Measurements from ENCODE around the gene SGTA.
"Not testable (repeated sequence)": the region's sequence is repeated elsewhere in the genome, so short reads cannot be mapped to it uniquely, and the experiment has no call there.

The SGTA gene, protein sequence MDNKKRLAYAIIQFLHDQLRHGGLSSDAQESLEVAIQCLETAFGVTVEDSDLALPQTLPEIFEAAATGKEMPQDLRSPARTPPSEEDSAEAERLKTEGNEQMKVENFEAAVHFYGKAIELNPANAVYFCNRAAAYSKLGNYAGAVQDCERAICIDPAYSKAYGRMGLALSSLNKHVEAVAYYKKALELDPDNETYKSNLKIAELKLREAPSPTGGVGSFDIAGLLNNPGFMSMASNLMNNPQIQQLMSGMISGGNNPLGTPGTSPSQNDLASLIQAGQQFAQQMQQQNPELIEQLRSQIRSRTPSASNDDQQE

DNA sequence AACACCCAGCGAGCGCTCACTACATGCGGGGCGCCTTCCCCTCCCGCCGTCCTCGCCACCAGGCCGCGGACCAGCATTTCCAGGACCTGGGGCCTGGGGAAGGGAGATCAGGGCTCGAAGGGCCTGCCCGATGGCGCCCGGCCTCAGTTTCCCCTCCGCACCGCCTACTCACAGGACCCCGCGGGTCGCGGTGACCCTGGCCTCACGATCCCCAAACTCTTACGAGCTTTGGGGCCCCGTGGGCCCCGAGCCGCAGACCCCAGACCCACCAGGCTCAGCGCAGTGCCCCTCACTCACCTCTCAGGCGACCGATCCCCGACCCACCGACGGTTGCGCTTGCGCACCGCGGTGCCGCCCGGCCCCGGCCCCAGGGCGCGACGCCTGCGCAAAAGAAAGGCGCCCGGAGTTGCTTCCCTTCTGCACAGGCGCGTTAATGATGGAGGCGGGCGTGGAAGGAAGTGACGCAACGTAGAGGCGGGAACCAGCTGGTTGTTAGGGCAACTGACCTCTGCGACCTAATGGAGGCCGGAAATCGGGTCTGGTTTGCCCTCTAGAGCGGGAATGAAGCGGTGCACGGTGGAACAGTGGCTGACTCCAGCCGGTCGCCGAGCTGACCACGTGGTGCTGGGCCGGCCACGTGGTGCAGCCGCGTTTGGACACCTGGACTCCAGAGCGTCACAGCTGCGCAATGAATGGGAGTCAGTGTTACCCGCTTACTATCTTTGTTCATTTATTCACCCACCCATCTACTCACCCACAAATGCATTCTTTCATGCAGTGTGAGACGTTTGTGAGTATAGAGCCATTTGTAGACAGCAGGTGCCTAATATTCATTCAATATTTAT is at the start of gene SGTA:
SGTA (minus strand) TSS at position 338 of the 845 bp plus-strand sequence. CDS start 14,205 bp downstream, outside the sequence.
- peak; percentile 56 for DNase-seq

DNA sequence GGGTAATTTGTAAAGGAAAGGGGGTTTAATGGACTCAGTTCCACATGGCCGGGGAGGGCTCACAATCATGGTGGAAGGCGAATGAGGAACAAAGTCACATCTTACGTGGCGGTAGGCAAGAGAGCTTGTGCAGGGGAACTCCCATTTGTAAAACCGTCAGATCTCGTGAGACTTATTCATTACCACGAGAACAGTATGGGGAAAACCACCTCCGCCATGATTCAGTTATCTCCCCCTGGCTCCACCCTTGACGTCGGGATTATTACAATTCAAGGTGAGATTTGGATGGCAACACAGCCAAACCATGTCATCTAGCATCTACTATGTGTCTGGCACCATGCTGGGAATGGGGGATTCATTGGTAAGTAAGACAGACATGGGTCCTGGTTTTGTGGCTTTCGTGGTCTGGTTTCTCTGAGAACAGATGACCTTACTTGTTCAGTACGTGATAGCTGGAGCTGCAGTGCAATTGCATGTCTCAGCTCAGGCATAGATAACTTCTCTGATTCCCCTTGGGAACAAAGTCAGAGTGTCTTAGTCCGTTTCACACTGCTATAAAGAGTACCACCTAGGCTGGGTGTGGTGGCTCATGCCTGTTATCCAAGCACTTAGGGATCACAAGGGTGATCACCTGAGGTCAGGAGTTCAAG is 44.9 kb upstream of the SGTA start:
- no peak for DNase-seq

DNA sequence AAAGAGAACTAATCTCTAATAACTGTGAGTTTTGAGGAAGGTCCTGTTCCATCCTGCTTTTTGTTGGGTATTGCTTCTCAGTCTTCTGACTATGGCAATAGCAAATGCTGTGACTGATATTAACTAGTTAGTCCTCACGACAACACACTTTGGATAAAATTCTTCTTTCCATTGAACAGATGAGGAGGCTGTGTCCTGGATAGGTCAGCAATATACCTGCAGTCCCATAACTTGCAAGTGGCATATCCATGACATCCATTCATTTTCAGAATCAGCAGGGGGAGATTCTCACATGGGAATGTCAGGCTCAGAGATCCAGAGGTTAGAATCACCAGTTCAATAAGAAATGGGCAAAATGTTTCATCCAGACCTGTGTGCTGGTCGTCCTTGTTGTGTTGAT is 43.9 kb upstream of the SGTA start:
- DNase-seq: no peak

DNA sequence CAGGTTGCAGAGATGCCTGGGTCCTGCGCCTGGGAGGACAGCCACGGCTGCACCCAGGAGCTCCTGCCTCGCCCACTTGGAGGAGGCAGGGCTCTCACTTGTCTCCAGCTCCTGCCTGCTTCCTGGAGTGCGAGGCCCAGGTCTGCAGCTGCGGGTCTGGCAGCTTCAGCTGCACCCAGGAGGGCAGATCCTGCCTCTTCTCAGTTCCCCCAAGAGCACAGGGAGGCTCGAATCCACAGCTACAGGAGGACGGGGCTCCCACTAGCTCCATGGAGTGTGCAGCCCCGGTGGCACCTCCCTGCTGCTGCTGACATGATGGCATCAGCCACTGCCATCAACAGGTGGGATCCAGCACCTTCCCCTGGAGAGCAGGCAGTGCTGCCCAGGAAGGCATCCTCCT is 41.1 kb upstream of the SGTA start:
- DNase-seq: no peak

DNA sequence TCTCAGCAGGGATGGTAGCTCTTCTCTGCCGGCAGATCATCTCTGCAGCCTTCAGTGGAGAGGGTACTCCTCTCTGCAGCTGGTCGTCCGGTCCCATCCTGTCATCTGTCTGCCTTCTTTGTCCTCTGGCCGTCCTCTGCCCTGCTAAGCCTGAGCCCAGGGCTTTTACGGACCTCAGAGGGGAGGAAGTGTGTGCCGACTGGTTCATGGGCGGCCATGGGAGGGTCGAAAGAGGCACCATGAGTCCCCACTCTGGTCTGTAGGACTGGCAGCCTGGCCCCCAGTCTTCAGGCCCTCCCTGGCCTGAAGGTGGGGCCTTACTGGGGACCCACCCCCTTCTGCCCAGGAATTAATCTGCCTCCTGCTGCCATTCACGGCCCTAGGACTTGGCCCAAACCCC is 40.6 kb upstream of the SGTA start:
- no peak for DNase-seq

DNA sequence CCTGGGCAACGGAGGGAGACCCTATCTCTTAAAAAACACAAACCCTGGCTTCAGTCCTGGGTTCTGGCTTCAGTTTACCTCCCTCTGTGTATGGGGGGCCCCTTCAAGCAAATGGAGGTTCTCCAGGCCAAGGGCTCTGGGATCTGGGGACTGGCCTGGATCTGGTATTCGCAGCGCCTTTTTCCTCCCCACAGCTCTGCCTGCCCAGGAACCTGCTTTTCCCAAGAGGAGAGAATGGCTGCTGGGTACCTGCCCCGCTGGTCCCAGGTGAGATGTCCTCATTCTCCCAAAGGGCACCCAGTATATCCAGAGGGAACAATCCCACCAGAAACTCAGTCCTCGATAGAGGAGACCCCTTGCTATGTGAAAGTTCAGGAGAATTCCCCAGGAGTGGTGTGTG is 39.8 kb upstream of the SGTA start:
- DNase-seq: no peak

DNA sequence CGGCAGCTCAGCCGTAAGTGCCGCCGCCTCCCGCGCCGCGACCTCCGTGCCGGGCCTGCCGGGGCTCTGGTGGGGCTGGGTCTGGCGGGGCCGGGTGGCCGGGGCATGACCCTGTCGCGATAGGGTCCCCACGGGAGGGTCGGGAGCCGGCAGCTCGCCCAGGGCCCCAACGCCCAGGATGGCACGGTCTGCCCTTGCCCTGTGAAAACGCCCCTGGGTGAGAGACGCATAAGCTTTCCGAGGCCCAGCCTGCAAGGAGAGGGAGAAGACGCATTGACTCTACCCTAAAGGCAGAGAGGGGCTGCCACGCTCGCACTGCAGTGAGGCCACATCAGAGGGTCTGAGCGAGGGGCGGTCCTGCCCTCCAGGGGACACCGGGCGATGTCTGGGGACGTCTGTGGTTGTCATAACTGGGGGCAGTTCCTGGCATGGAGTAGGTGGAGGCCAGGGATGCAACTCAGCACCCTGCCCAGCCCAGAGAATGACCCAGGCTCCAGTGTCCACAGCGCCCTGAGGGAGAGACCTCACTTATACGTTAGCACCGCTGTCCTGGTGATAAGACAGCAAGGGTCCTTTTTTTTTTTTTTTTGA is 37.1 kb upstream of the SGTA start:
- DNase-seq: no peak

DNA sequence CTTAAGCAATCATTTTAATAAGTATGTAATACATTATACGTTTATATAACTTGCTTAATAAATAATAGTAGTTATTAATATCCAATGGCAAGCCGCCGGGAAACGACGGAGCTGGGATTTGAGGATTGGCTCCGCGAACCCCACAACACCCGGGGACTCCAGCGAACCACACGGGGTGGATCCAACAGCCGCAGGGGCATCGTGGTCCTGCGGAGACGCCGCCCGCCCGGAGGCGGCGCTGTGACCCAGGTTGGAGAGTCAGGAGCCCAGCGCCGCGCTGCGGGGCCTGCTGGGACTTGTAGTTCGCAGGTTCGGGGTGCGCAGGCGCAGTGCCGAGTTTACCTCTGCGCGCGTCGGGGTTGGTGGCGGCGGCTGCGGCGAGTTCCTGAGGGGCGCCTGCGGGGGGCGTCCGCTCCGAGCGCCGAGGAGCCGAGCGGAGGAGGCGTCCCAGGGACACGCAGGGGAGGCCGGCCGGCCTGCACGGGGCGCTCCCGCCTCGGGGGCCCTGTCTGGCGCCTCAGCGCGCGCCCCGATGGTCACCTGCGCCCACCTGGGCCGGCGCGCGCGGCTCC is 36.6 kb upstream of the SGTA start, which contains the start of gene ZNF554:
ZNF554 (plus strand) TSS at position 329 of the 572 bp plus-strand sequence; CDS start at position 533, 204 bp downstream.
- no peak for DNase-seq

DNA sequence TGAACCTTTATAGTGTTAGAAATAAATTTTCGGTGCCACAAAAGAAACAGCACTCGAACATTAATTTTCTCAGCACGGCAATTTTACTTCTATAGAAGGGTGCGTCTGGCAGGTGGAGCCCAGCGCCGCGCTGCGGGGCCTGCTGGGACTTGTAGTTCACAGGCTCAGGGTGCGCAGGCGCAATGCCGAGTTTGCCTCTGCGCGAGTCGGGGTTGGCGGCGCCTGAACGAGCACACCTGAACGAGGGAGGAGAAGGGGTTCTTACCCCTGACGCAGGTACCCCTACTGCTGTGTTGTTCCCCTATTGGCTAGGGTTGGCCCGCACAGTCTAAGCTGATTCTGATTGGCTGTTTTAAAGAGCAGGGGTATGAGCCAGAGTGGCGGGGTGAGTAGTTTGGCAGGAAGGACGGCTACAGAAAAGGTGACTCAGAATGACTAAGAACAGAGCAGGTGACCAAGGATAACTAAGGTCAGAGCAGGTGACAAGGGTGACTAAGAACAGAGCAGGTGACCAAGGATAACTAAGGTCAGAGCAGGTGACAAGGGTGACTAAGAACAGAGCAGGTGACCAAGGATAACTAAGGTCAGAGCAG is 34.3 kb upstream of the SGTA start:
- not testable (repeated sequence) for DNase-seq

DNA sequence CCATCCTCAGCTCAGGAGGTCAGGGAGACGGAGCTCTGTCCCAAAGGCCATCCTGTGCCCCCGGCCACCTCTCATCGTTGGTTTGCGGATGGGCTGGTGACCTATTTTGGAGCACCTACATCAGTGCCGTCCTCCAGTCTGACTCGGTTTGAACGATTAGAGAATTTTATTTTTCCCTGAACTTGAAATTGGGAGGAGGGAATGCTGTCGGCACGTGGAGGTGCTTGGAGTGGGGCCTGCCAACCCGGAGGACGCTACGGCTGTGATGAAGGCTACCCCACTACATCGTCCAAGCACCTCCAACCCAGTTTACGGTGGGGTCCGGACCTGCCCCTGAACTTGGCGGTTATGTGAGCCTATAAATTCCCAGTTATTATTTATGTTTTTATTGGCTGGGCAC is 33.6 kb upstream of the SGTA start:
- no peak for DNase-seq

DNA sequence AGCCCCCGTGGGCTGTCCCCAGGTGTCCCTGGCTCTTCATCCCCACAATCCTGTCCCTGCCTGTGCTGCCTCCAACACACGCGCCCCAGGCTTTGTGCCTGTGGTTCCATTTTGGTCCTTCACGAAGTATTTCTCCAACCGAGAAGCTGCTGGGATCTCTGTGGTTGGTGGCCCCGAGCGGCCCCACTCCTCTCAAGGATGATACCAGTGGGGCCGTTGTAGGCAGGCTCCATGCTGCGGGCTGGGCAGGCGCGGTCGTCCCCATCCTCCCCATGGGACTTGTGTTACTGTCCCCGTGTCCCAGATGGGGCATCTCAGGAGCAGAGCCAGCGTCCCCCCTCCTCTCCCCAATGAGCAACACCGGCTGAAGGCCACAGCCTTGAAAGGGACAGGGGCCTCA is 32.9 kb upstream of the SGTA start:
- DNase-seq: no peak

DNA sequence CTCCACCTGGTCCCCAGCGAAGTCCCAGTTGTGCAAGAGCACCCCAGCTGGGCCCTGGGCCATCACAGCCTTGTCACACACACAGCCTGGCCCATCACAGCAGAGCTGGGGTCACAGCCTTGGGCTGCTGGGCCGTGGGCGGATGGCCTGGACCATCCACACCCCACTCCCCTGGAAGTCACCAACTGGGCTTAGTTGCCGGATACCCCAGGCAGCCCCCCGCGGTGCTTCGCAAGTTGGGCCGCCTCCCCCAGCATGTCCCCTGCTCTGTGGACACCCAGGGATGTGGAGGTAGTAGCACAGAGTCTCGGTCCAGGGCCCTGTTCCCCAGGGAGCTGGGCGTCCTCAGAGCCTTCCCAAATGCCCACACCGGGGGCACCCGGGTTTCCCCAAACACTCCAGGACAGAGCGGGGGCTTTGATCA is 32.1 kb upstream of the SGTA start:
- DNase-seq: no peak

DNA sequence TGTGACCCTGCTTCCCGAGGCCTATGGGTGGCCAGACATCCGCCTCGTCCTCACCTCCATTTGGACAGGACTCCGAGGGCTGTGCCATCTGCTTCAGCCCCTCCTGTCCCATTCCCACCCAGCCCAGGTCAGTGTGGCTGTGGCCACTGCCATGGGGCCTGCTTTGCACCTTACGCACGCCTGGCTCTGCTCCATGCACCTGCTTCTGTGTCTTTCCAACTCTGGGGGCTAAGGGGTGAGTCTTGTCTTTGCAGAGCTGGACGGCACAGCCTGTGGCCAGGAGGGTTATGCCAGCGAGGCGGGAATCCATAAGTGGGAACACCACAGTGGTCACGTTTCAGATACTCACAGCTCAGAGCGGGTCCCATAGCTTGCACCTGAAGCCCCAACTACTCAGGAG is 31.4 kb upstream of the SGTA start:
- no peak for DNase-seq

DNA sequence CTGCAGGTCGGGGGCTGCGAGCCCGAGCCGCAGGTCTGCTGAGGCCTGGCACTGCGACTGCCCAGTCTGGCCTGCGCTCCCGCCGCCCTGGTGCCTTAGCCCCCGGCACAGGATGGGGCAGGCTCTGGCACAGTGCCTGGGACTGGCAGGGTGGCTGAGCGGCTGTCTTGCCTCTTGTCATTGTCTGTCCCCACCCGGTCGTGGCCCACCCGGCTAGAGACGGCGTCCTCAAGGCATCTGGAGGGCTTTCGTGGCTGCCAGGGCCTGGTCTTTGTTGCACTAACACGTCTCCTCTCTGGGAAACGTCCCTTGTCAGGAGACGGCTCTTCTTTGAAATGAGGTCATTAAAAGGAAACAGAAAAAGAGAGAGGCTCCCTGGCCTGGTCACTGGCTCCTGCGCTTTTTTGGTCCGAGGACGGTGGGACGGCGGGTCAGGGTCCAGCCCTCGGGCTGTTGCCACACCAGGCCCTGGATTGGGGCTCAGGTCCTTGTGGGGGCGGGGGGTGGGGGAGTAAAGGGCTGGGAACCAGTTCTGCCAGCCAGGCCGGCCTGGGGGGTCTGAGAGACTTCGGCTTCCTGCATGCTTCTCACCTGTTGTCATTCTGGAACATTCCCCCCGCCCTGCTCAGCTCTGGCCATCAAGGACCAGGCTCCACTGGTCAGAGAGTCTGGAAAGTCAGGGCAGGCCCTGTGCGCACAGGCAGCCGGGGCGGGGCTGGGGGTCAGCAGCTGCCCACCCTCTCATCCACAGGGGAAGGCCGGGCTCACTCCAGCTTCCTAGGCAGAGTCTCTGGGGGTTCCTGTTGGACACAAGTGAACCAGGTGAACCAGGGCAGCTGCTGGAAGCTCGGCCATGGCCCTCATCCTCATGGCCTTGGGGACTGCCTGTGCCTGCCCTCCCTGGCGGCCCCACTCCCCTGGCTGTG is 30.4 kb upstream of the SGTA start:
- DNase-seq: no peak

DNA sequence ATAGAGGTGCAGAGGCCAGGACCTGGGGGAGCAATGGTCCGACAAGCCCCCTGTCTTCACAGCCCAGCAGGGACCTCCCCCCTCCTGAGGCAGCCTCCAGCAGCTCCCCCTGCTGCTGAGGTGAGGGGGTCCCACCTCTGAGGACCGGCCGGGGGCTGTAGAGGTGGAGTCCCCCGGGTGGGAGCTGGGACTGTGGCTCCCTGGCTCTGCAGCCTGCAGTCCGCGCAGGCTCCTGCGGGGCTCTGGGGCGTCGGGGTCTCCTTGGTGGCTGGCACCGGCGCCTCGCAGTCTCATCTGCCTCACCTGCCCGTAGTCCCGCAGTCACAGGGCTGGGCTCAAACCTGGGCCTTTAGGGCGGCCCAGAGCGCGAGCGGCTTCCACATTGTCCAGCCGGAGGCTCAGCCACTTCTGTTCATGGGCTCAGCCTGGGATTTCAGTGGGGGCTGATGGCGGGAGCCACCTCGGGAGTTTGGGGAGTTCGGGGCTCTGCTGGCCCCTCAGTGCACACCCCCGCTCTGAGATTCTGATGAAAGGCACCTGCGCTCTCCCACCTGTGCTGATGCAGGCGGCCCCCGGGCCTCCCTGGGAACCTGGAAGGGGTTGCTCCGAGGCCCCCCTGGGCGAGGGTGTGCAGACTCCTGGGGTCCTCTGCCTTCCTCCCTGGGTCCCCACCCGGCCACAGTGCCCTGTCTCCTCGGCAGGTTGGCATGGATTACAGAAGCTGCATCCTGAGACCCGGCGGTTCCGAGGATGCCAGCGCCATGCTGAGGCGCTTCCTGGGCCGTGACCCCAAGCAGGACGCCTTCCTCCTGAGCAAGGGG is 29.6 kb upstream of the SGTA start:
- DNase-seq: no peak

DNA sequence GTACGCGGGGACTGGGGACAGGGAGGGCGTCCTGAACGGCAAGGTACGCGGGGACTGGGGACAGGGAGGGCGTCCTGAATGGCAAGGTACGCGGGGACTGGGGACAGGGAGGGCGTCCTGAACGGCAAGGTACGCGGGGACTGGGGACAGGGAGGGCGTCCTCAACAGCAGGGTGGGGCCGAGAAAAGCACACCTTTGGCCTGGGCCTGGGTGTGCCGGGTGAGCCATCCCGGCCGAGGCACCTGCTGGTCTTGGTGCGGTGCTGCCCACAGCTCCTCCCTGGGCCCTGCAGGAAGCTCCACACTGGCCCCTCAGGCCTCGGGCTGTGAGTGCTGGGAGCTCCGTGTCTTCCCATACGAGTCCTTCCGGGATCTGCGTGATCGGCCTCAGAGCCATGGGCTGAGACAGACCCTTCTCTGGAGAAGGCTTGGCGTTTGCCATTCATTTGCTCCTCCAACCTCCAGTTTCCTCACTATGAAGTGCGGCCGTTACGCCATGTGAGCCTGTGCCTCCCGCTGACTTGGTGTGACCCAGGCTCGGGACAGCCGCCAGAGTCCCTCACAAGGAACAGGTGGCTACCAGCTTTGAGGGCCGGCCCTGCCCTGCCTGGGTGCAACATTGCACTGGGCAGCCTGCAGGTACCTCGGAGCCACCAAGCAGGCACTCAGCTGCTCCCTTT is 28.8 kb upstream of the SGTA start:
- DNase-seq: no peak

DNA sequence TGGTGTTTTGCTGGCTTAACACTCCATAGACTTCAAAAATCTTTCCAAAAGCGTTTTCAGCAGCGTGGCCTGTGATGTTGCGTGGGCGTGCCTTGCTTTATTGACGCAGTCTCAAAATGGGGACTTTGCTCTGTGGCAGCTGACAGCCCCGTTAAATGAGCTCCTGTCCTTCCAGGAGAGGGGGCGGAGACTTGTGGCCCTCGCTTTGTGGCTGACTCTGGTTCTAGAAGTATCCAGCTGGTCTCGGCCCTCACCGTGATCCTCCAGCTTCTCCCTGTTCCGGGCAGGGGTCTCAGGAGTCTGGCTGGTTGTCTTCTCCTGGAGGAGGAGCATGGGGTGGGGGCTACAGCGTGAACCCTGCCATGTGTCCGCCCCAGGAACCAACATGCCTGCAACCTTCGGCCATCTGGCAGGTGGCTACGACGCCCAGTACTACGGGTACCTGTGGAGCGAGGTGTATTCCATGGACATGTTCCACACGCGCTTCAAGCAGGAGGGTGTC is 28.2 kb upstream of the SGTA start:
- no peak for DNase-seq

DNA sequence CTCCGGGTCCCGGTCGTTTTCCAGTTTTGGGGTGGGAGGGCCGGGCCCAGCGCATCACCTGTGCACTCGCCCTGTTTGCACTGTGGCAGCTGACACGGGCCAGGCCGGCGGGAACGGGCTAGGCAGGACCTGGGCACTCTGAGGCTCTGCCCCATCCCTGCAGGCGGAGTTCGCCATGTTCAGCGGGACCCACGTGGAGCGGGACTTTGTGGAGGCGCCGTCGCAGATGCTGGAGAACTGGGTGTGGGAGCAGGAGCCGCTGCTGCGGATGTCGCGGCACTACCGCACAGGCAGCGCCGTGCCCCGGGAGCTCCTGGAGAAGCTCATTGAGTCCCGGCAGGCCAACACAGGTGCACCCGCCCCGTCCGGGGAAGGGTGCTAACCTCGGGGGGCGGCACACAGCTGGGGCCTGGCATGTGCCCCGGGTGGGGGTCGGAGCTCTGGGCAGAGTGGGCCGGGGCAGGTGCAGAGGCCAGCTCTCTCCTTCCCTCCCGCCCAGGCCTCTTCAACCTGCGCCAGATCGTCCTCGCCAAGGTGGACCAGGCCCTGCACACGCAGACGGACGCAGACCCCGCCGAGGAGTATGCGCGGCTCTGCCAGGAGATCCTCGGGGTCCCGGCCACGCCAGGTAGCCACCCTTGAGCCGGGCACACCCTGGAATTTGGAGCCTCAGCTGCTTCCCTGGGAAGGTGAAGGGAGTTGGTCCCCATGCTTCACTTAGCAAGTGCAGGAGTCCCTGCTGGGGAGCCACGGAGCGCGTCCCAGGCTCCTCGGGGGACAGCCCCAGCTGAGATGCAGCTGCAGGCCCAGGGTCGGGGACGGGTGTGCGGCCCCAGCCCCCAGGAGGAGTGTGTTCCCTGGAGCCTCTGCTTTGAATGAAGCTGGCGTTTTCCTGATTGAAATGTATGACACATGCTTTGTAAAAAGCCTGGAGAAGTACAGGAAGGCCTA is 27.3 kb upstream of the SGTA start:
- no peak for DNase-seq

All from cortex of kidney (tissue), 1 donor.